ENCODE measurements around the gene STARD5.

STARD5 gene

GRCh38 chr15:81312790-81313543 lies 11.0 kb downstream of the STARD5 start:
- no peak for DNase-seq (ENCODE audit: low read depth in 2 of 2)

- no peak for DNase-seq (ENCODE audit: low read depth in 2 of 2)
These were observed 12.0 kb downstream of the STARD5 start for GRCh38 chr15:81311752-81312464.

DNA sequence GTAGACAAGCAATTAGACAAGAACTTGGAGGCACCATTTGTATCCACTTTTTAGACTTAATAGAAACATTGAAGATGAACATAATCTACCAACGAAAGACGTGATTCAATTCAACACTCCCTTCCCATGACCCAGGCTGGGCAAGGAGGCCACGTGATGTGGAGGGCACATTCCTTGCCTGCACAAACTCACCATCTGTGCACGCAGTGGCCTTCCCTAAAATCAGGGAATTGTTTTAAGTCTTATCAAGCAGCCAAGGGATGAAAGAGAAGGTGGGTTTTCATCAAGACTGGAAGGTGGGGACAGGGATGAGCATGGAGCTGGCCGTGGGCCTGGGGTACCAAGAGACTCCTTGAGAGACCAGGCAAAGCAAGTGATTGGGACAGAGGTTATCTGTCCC lies 13.5 kb downstream of the STARD5 start:
- DNase-seq (ENCODE audit: low read depth in 2 of 2), result no peak

- no peak for DNase-seq (ENCODE audit: low read depth in 2 of 2)
These were observed 14.1 kb downstream of the STARD5 start for GRCh38 chr15:81309647-81310450.

DNA sequence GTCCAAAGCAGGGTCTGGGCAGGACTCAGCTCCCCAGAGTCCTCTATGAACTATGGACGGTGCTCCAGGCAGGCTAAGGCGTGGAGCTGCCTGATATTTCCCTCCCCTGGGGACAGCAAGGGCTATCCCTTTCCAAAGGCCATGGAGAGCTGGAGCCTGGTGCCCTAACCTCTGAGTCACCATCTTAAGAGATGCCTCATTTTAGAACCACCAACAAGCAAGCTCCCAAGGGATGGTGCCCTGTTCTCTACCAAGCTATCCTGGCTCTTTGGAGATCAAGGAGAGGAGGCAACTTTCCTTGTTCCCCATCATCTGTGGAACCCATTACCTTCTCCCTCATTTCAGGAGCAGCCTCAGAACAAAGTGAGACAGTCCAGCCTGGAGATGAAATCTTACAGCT lies 15.7 kb downstream of the STARD5 start:
- DNase-seq (ENCODE audit: low read depth in 2 of 2), result no peak

- DNase-seq (ENCODE audit: low read depth in 2 of 2), result no peak
These were observed 19.7 kb downstream of the STARD5 start for GRCh38 chr15:81304226-81304625.

GRCh38 chr15:81303244-81304225 lies 20.4 kb downstream of the STARD5 start:
- DNase-seq (ENCODE audit: low read depth in 2 of 2), result no peak

- no peak for DNase-seq (ENCODE audit: low read depth in 2 of 2)
These were observed 21.2 kb downstream of the STARD5 start for GRCh38 chr15:81302701-81303109.

DNA sequence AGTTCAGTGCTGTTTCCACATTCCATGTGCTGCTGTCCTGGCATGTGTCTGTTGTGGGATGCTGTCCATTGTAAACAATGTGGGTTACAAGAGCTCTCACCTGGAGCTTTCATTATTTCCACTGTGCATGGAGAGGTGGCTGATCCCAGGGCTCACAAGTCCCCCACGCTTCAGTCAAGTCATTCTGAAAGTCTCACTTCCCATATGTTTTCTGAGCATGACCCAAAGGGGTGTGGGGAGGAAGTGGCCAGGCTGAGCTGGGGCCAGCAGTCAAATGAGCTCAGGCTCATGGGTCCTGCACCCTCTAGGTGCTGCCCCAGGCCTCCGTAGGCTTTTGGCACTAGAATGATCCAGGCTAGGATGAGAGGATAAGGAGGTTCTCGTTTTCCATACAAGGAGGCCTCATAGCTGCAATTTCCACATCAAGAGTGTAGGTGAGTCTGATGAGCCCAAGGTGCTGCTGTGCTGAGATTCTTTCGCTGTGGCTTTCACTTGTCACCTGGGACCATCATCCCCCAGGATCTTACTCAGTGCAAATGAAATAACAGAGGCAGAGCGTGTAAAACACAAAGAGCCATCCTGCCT lies 22.0 kb downstream of the STARD5 start:
- no peak for DNase-seq (ENCODE audit: low read depth in 2 of 2)

- no peak for DNase-seq (ENCODE audit: low read depth in 2 of 2)
These were observed 22.6 kb downstream of the STARD5 start for GRCh38 chr15:81301385-81301784.

DNA sequence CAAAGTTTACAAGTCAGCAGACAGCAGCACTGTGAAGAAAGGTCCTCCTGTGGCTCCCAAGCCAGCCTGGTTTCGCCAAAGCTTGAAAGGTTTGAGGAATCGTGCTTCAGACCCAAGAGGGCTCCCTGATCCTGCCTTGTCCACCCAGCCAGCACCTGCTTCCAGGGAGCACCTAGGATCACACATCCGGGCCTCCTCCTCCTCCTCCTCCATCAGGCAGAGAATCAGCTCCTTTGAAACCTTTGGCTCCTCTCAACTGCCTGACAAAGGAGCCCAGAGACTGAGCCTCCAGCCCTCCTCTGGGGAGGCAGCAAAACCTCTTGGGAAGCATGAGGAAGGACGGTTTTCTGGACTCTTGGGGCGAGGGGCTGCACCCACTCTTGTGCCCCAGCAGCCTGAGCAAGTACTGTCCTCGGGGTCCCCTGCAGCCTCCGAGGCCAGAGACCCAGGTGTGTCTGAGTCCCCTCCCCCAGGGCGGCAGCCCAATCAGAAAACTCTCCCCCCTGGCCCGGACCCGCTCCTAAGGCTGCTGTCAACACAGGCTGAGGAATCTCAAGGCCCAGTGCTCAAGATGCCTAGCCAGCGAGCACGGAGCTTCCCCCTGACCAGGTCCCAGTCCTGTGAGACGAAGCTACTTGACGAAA lies 24.2 kb downstream of the STARD5 start:
- DNase-seq (ENCODE audit: low read depth in 2 of 2), result no peak

GRCh38 chr15:81299156-81299555 lies 24.8 kb downstream of the STARD5 start:
- DNase-seq (ENCODE audit: low read depth in 2 of 2), result no peak

GRCh38 chr15:81298611-81299010 lies 25.3 kb downstream of the STARD5 start:
- DNase-seq (ENCODE audit: low read depth in 2 of 2), result no peak

- no peak for DNase-seq (ENCODE audit: low read depth in 2 of 2)
These were observed 26.1 kb downstream of the STARD5 start for GRCh38 chr15:81297603-81298575.

DNA sequence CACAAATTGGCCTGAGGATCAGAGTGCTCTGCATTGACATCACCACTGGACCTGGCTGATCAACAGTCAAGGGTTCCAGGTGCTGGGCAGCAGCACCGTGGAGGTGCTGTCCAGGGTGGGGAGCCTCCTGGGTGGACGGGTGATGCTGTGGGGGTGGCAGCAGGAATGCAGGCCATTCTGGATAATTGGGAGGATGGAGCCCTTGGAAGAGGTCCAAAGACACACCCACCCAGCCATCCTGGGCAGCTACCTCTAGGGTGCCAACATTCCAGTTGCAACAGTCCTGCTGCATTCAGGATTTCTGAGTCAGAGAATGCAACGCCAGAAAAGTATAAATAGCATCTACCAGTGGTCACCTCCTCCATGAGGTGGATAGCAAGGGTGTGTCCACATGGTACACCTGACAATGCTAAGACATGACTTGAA lies 26.8 kb downstream of the STARD5 start:
- DNase-seq (ENCODE audit: low read depth in 2 of 2), result no peak

DNA sequence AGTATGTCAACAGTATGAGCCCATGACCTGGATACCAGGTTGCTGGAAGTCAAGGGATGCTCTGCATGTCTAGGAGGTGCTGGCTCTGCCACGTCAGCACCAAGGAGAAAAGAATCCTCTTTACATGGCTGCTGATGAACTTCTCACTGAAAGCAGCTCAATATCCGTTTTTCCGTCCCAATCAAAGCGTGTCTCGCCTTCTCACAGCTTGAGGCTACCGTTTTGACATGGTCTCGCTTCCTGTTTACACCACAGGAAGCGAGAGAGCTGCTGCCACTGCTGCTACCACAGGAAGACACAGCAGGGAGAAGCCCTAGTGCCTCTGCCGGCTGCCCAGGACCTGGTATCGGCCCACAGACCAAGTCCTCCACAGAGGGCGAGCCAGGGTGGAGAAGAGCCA lies 27.3 kb downstream of the STARD5 start:
- peak; percentile 51 for DNase-seq (ENCODE audit: low read depth in 2 of 2)

GRCh38 chr15:81296186-81296585 lies 27.8 kb downstream of the STARD5 start:
- DNase-seq (ENCODE audit: low read depth in 2 of 2), result no peak

- DNase-seq (ENCODE audit: low read depth in 2 of 2), result no peak
These were observed 28.3 kb downstream of the STARD5 start for GRCh38 chr15:81295486-81296121.

DNA sequence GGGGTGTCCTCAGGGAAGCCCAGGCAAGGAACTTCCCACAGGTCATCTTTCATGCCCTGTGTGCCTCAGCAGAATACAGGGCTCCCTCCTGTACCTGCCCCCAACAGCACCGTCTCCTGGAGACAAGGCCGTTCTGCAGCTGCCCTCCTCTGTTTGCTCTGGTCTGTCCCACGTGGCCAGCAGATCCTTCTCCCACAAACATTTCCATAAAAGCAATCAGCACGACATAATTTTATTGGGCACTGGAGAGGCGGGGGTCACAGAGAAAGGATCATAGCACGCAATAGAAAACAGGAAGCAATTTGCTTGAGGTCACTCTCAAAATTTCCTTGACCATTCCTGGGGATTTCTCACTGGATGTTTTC lies 29.4 kb downstream of the STARD5 start:
- no peak for DNase-seq (ENCODE audit: low read depth in 2 of 2)
